Motor neuron (in vitro differentiated cells): ENCODE results near the gene GLIS1. TPM values are rescaled to one million over a fixed set of nuclear protein-coding genes. Genes with fewer than 3 reads are reported as not detected.
A peak's percentile ranks its signal among the peaks of the same experiment; 100 is the strongest.

Source experiments
- ATAC-seq, 8 experiments: fragments of 200-7000 bp; cut with Tn5 transposase; replicated peaks in 6 of 8; 2 replicates each; pipeline ENCODE4 v1.8.0; 2021; ENCODE audit warnings: mild to moderate bottlenecking in 8 of 8, moderate library complexity in 8 of 8
- H3K27ac ChIP-seq, 2 donors: fragments of 250-450 bp; sonication (Bioruptor Pico); 2 replicates each; pipeline ENCODE4 v1.9.0; 2021; ENCODE audit warnings: antibody characterized with exemption in 2 of 2, mild to moderate bottlenecking in 2 of 2, moderate library complexity in 1 of 2
- H3K4me1 ChIP-seq, 2 donors: fragments of 250-450 bp; sonication (Bioruptor Pico); replicated peaks in 1 of 2; 2 replicates each; pipeline ENCODE4 v1.6.1; 2021; ENCODE audit warnings: antibody characterized with exemption in 2 of 2, mild to moderate bottlenecking in 2 of 2, moderate library complexity in 1 of 2
- H3K4me3 ChIP-seq, 5 donors: fragments of 250-450 bp; sonication (Bioruptor Pico); 2 replicates each; pipeline ENCODE4 v1.9.0; 2021; ENCODE audit warnings: antibody characterized with exemption in 5 of 5, mild to moderate bottlenecking in 5 of 5, moderate library complexity in 4 of 5
- WGBS, 10 experiments: fragments of 450-650 bp; shearing (Covaris generic); methylation state at CpG; one replicate each; pipeline ENCODE4 v1.0.0; 2022; 5-methylcytosine and 5-hydroxymethylcytosine counted together
- in situ Hi-C, 9 experiments: fragments of 400-800 bp; cut with MboI; loops; one replicate each; pipeline ENCODE4 v1.15.0; 2021; ENCODE audit warnings: low sequenced_read_pairs in 9 of 9, low pct_unique_long_range_greater_than_20kb in 2 of 9; ENCODE audit not compliant: unreplicated experiment in 9 of 9
- total RNA-seq, 8 experiments: library from RNA; unstranded; fragments of 300-600 nt; gene quantifications; 2 replicates each; pipeline versions ENCODE4 v1.2.3 to v1.2.4, GENCODE V29; 2022

Gene GLIS1
- total RNA-seq, 8 experiments from 2014 or later: 0.14 to 4.7 (median 0.33) TPM

DNA sequence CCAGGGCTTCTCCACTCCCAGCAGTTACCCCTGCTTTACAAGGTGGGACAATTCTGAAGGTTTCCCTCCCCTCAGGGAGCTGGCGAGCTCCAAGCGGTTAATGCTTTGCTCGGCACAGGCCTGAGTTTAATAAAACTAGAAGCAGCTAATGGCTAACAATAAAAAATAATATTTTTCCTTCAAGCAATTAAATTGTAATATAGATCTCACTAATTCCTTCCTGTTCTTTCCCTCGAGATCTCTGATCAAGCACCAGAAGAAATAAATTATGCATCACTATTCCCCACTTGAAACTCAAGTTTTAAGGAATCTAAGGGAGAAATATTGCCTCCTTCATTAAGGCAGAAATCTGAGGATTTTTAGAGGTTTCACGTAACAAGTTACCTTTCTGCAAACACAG lies 42.9 kb downstream of the GLIS1 start:
- no peak for ATAC-seq
- H3K4me1 ChIP-seq: no peaks in the 10 kb centered on the region
- no peak overlapping the region for H3K27ac ChIP-seq
- in situ Hi-C loops: loop anchor here in 1 of 9 experiments (25.0 kb wide), 1 partner anchor 209 kb away; no protein-coding TSS in a partner anchor
- no peak overlapping the region for H3K4me3 ChIP-seq
- WGBS, 10 experiments: 72 to 94% (median 85%) methylated on average over 1 to 5 of the region's 5 CpGs; no CpG with 5 or more reads in 1 of the 10 experiments

DNA sequence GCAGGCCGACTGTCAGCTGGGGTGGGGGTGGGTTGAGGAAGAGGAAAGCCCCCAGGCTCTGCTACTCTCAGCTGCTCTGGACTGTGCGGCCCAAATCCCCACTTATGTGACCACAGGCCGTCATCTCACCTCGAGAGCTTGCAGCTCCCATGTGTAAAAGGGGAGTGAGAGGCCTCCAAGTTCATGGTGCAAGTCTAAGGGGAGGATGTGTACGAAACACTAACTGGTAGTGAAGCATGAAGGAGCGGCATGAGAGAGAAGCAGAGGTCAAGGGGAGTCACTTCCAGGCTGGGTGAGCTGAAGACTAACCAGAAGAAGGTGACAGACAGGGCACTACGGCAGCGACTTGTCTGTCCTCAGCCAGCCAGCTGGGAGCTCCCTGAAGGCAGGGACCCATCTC lies 43.8 kb downstream of the GLIS1 start:
- in situ Hi-C loops: loop anchor here in 1 of 9 experiments (25.0 kb wide), 1 partner anchor 208 kb away; no protein-coding TSS in a partner anchor

DNA sequence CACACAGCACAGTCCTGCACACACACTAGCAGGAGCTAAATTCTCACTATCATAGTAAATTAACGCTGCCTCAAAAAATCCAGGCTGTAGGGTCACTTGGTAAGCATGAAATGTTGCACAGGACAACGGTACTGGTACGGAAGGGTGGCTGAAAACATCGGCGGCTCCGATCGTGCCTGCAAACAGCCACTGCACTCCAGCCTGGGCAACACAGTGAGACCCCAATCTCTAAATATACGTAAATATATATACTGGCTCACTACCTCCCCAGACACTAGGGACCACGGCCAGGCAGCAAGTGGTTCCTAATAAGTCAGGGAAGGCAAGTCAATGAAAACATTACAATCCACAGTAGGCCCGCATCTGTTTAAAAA lies 44.3 kb downstream of the GLIS1 start:
- Histone ChIP-seq H3K4me3 (no peak overlapping the region), H3K4me1 (no peaks in the 10 kb centered on the region), H3K27ac (no peak overlapping the region)
- in situ Hi-C loops: loop anchor here in 1 of 9 experiments (25.0 kb wide), 1 partner anchor 207 kb away; no protein-coding TSS in a partner anchor
- no peak for ATAC-seq
- WGBS, 10 experiments: 86 to 100% (median 94%) methylated on average over 4 to 10 of the region's 10 CpGs; no CpG with 5 or more reads in 1 of the 10 experiments

More for the DNA sequence above, 43.8 kb downstream of the GLIS1 start:
- Histone ChIP-seq H3K4me3 (no peak overlapping the region), H3K27ac (no peak overlapping the region), H3K4me1 (no peaks in the 10 kb centered on the region)
- no peak for ATAC-seq
- WGBS, 10 experiments: 0 to 83% (median 75%) methylated on average over 1 to 7 of the region's 8 CpGs; no CpG with 5 or more reads in 4 of the 10 experiments

DNA sequence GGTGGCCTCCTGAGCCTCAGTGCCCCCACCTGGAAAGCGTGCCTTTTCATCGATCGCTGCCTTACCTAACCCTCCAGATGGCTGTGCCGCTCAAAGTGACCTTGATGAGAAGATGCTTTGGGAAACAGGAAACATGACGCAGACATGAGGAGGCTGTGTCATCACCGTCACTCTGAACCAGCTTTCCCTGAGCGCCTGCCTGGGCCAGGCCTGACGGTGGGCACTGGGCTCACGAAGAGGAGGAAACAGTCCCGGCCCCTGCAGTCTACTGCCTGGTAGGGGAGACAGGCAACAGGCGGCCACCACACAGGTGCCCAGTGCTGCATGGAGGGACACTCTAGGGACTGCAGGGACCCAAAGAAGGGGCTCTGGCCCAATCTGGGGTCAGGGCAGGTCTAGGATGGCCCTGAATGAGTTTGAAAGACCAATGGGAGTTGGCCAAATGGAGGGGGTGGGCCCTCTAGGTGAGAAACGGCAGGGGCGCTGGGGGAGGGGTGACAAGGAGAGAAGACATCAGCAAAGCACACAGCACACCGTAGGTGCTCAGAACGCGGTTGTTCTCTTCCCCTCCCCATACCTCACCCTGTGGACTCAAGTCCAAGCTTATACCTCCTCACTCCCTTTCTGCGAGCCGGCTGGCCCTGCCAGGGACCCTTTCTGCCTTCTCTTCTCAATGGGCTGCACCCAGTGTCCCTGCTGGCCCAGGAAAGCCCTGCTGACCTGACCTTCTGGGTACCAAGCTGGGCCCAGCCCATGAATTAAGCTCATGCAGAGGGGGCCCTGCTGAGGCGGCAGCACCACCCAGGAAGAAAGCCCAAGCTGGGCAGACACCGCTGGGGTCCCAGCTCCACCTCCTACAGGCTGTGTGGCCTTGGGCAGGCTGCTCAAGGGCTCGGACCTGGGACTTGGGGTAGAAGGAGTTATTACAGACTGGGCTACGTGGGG lies 44.9 kb downstream of the GLIS1 start:
- peak in 3 of 8 experiments; percentile 15 to 39 (median 23) for ATAC-seq
- in situ Hi-C loops: loop anchor here in 1 of 9 experiments (25.0 kb wide), 1 partner anchor 207 kb away; no protein-coding TSS in a partner anchor
- 55 to 86% (median 71%) methylated on average over 2 to 11 of the region's 22 CpGs; no CpG with 5 or more reads in 4 of the 10 experiments for WGBS, 10 experiments
- Histone ChIP-seq H3K4me1 (no peaks in the 10 kb centered on the region), H3K27ac (no peak overlapping the region), H3K4me3 (no peak overlapping the region)

DNA sequence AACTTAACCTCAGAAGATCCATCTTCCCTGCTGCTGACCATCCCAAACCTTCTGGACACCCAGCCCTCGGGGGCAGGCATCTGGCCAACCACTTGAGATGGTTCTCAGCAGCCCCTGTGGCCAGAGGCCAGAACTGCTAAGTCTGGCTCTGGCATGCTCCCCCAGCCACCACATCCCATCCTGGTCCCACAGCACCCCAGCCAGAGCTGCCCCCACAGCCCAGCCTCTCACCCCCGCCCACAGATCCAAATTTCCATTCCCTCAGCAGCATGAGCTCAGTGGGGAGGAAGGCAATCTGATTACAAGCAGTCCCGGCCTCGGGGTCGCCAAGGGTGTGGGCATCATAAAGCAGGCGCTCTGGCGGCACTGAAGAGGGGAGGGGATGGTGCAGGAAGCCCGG lies 45.6 kb downstream of the GLIS1 start:
- in situ Hi-C loops: loop anchor here in 1 of 9 experiments (25.0 kb wide), 1 partner anchor 206 kb away; no protein-coding TSS in a partner anchor
- Histone ChIP-seq H3K4me1 (no peaks in the 10 kb centered on the region), H3K4me3 (no peak overlapping the region), H3K27ac (no peak overlapping the region)
- ATAC-seq: peak in 4 of 8 experiments; percentile 14 to 33 (median 23)
- WGBS, 10 experiments: 40 to 100% (median 50%) methylated on average over 1 to 7 of the region's 8 CpGs; no CpG with 5 or more reads in 7 of the 10 experiments

DNA sequence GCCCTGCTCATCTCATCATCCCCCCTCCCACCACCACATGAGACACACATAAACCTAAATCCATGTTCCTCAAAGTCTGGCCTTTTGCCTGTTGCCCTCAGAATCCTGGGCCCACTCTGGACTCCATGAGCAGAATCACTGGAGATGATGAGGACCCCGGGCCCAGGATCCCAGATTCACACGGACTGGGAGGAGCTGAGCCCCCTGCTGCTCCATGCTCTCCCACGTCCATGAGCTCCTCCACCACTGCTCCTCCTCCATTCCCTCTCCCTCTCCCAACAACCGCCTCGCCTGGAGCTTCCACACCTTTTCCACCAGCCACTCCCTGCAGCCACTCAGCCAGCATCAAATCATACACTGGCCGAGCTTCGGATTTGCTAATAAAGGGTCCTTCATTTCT lies 47.6 kb downstream of the GLIS1 start:
- H3K4me1 ChIP-seq: peaks cover 0 to under 1% of the 10 kb centered on the region in 2 donors
- no peak for ATAC-seq
- in situ Hi-C loops: loop anchor here in 1 of 9 experiments (25.0 kb wide), 1 partner anchor 204 kb away; no protein-coding TSS in a partner anchor
- H3K4me3 ChIP-seq: no peak overlapping the region
- WGBS, 10 experiments: 8 to 86% (median 67%) methylated on average over 2 to 5 of the region's 7 CpGs; no CpG with 5 or more reads in 2 of the 10 experiments
- H3K27ac ChIP-seq: no peak overlapping the region

DNA sequence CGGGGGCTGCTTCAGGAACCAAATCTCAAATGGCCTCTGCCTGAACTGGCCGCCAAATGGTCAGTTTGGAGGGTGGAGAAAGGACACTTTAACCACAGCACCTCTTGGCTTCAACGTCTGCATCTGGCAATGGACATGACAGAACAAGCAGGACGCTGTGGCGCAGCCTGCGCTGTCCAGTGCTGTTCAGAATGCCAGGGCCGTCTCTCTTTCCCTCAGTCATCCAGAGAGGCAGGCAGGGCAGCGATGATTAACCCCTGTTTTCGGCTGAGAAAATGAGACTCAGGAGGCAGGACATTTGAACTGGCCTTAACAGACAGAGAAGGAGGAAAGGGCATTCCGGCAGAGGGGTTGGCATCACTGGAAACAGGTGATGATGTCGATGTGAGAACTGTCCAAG lies 48.6 kb downstream of the GLIS1 start:
- ATAC-seq: no peak
- WGBS, 10 experiments: 80 to 100% (median 87%) methylated on average over 1 to 8 of the region's 11 CpGs; no CpG with 5 or more reads in 5 of the 10 experiments
- H3K4me1 ChIP-seq: peaks cover 5 to 10% of the 10 kb centered on the region in 2 donors
- H3K27ac ChIP-seq: no peak overlapping the region
- in situ Hi-C loops: loop anchor here in 1 of 9 experiments (25.0 kb wide), 1 partner anchor 203 kb away; no protein-coding TSS in a partner anchor
- no peak overlapping the region for H3K4me3 ChIP-seq

DNA sequence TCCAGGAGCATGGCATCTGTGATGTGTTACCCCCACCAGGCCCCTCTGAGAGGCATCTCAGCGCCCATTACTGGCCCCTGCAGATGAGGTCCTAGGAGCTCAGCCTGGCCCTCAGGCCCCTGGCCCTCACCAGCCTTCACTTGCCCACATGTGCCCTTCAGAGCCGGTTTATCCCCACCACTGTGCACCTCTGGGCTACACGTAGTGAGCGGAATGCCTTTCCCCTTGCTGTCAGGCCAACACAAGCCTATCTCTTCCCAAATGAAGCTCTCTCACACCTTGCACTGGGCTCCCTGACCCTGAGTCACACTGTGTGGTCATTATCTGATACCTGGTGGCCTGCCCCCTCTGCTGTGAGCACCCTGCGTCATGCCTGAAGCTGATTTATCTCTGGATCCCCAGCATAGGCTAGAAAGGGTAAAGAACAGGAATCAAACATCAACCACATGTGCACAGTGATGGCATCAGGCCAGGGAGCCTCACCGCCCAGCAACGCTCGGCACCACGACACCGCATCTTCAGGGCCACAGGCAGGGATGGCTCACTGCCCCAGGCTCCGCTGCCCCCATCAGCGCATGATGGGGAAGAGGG lies 49.1 kb downstream of the GLIS1 start:
- peaks cover 11 to 16% of the 10 kb centered on the region in 2 donors for H3K4me1 ChIP-seq
- WGBS, 10 experiments: 25 to 100% (median 73%) methylated on average over 2 to 6 of the region's 12 CpGs; no CpG with 5 or more reads in 4 of the 10 experiments
- in situ Hi-C loops: loop anchor here in 2 of 9 experiments (10.0 to 25.0 kb wide), 2 partner anchors 203 to 205 kb away; no protein-coding TSS in a partner anchor
- no peak overlapping the region for H3K27ac ChIP-seq
- H3K4me3 ChIP-seq: no peak overlapping the region
- no peak for ATAC-seq

DNA sequence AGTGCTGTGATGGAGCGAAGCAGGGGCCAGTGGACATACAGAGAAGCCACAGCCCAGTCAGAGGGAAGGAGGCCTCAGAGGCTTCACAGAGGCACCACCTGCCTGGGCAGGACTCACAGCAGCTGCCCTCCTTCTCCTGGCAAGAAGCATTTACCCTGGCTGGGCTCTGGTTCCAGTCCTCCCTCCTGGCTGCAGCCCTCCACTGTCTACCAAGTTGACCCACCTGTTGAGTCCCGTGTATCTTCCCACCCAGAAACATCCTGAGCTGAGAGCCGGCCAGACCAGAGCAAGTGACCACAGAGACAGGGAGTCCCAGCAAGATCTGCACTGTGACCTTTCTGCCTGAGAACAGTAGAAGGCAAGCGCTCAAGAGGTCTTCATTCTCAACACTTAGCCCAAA lies 49.7 kb downstream of the GLIS1 start:
- H3K4me3 ChIP-seq: no peak overlapping the region
- no peak for ATAC-seq
- 67 to 93% (median 72%) methylated on average over 1 to 4 of the region's 4 CpGs; no CpG with 5 or more reads in 3 of the 10 experiments for WGBS, 10 experiments
- in situ Hi-C loops: loop anchor here in 2 of 9 experiments (10.0 to 25.0 kb wide), 2 partner anchors 202 to 204 kb away; no protein-coding TSS in a partner anchor
- peaks cover 15 to 19% of the 10 kb centered on the region in 2 donors for H3K4me1 ChIP-seq
- no peak overlapping the region for H3K27ac ChIP-seq

DNA sequence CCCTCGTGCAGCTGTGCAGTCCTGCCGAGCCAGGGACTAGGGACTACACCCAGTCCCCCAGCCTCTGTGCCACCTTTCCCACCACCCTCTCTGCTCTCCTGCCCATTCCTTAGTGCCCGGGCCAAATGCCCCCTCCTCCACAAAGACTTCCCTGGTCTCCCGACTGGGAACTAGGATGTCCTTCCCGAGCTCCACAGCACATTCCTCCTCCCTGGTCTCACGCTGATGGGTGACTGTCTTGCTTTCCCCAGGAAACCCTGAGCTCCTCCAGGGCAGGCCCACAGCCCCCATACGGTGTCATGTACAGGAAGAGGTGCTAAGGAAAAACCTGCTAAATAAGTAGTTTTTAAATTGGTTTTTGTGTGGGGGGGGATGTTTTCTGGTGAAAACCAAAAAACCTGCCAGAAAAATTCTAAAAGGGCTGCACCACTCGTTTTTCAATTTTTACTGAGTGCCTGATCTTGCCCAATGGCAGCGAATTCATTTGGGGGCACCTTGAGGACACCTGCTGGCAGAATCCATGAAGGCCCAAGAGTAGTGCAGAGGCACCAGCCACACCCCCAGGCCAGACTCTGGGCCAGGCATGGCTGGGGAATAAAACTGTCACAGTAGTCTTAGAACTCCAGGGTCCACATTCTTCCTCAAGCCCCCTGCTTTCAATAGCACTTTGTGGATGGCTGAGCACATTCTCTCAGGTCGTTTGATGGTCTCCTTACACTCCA lies 50.4 kb downstream of the GLIS1 start:
- peak in 1 of 8 experiments; percentile 21 for ATAC-seq

DNA sequence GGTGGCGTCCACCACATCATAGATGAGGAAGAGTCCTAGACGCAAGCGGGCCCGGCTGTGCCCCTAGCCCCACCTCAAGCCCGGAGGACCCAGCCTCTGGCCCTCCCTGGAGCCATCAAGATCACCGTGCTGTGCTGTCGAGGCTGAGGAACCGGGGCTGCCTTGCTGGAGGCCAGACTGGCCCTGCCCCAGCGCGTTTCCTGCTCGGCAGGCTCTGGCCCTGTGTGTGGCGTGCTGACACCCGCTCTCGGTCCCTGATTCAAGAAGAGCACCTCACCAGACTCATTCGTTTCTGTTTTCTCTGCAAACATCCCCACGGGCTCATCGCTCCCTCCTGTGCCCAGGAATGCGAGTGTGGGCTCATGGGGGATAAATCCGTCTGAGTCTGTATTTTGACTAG lies 51.1 kb downstream of the GLIS1 start:
- H3K27ac ChIP-seq: no peak overlapping the region

More for the DNA sequence above, 50.4 kb downstream of the GLIS1 start:
- no peak overlapping the region for H3K27ac ChIP-seq
- H3K4me1 ChIP-seq: peaks cover 15 to 19% of the 10 kb centered on the region in 2 donors
- in situ Hi-C loops: loop anchor here in 2 of 9 experiments (10.0 to 25.0 kb wide), 2 partner anchors 201 to 204 kb away; no protein-coding TSS in a partner anchor
- H3K4me3 ChIP-seq: no peak overlapping the region
- WGBS, 10 experiments: 40 to 100% (median 72%) methylated on average over 1 to 10 of the region's 10 CpGs; no CpG with 5 or more reads in 2 of the 10 experiments

DNA sequence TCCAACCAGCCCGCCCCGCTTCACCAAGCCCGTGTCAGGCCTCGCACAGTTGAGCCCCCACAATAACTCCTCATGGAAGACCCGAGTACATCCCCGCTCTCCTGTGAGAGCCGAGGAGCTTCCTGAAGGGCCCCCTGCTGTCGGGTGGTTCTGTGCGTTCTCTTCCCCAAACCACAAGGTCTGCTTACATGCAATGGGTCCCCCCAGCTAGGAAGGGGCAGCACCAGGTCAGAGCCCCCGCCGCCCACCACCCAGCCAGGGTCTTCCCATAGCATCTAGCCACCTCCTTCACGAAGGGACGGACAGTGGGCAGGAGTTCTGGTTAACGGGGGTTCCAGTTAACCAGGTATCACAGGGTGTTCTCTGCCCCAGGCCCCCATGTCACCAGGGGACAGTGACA lies 51.5 kb downstream of the GLIS1 start:
- Histone ChIP-seq H3K4me1 (peaks cover 15 to 19% of the 10 kb centered on the region in 2 donors), H3K4me3 (no peak overlapping the region), H3K27ac (no peak overlapping the region)
- in situ Hi-C loops: loop anchor here in 2 of 9 experiments (10.0 to 25.0 kb wide), 2 partner anchors 200 to 203 kb away; no protein-coding TSS in a partner anchor
- no peak for ATAC-seq
- WGBS, 10 experiments: 33 to 100% (median 92%) methylated on average over 1 to 12 of the region's 14 CpGs; no CpG with 5 or more reads in 3 of the 10 experiments

More for the DNA sequence above, 51.1 kb downstream of the GLIS1 start:
- WGBS, 10 experiments: 75 to 100% (median 79%) methylated on average over 1 to 13 of the region's 19 CpGs; no CpG with 5 or more reads in 5 of the 10 experiments
- H3K4me3 ChIP-seq: no peak overlapping the region
- no peak for ATAC-seq
- in situ Hi-C loops: loop anchor here in 2 of 9 experiments (10.0 to 25.0 kb wide), 2 partner anchors 201 to 203 kb away; no protein-coding TSS in a partner anchor
- peaks cover 15 to 19% of the 10 kb centered on the region in 2 donors for H3K4me1 ChIP-seq
